Neuron (in vitro differentiated cells): ENCODE measurements around the gene MORC1.

ENCODE experiments used
- H2AFZ ChIP-seq: one replicate; pipeline ENCODE4 v1.6.1; 2013; ENCODE audit warnings: low read depth, mild to moderate bottlenecking, inconsistent platforms, low read length, moderate library complexity
- H3K27me3 ChIP-seq: one replicate; pipeline ENCODE4 v1.6.1; 2013; ENCODE audit warnings: low read length; ENCODE audit not compliant: insufficient read depth
- H3K36me3 ChIP-seq: one replicate; pipeline ENCODE4 v1.6.1; 2013; ENCODE audit warnings: low read length; ENCODE audit not compliant: insufficient read depth
- H3K4me1 ChIP-seq: one replicate; pipeline ENCODE4 v1.6.1; 2013; ENCODE audit warnings: low read length; ENCODE audit not compliant: insufficient read depth
- H3K4me3 ChIP-seq: 2 replicates; pipeline ENCODE4 v1.5.1; 2013; ENCODE audit warnings: mild to moderate bottlenecking, low read length, moderate library complexity
- H3K9me3 ChIP-seq: one replicate; pipeline ENCODE4 v1.6.1; 2013; ENCODE audit warnings: low read length

MORC1 gene

GRCh38 chr3:109035082-109035481 is 82.9 kb downstream of the MORC1 start:
- no peaks in the 10 kb centered on the region for H3K36me3 ChIP-seq
- H3K4me1 ChIP-seq, result no peaks in the 10 kb centered on the region
- H3K4me3 ChIP-seq, result no peak overlapping the region
- H3K9me3 ChIP-seq, result no peaks in the 10 kb centered on the region
- no peaks in the 10 kb centered on the region for H3K27me3 ChIP-seq
- H2AFZ ChIP-seq, result no peak overlapping the region

- no peak overlapping the region for H2AFZ ChIP-seq
- H3K27me3 ChIP-seq, result no peaks in the 10 kb centered on the region
- H3K4me3 ChIP-seq, result no peak overlapping the region
- no peaks in the 10 kb centered on the region for H3K36me3 ChIP-seq
- H3K9me3 ChIP-seq, result no peaks in the 10 kb centered on the region
- no peaks in the 10 kb centered on the region for H3K4me1 ChIP-seq
Observed at GRCh38 chr3:109033000-109033660, 84.8 kb downstream of the MORC1 start.

- H3K27me3 ChIP-seq, result no peaks in the 10 kb centered on the region
- H3K36me3 ChIP-seq, result no peaks in the 10 kb centered on the region
- no peaks in the 10 kb centered on the region for H3K9me3 ChIP-seq
- H2AFZ ChIP-seq, result no peak overlapping the region
- H3K4me1 ChIP-seq, result no peaks in the 10 kb centered on the region
- no peak overlapping the region for H3K4me3 ChIP-seq
Observed at GRCh38 chr3:109028753-109029152, 89.2 kb downstream of the MORC1 start.

- no peaks in the 10 kb centered on the region for H3K27me3 ChIP-seq
- H3K4me1 ChIP-seq, result no peaks in the 10 kb centered on the region
- no peaks in the 10 kb centered on the region for H3K36me3 ChIP-seq
- no peak overlapping the region for H3K4me3 ChIP-seq
- no peak overlapping the region for H2AFZ ChIP-seq
- no peaks in the 10 kb centered on the region for H3K9me3 ChIP-seq
Observed at GRCh38 chr3:109026821-109027220, 91.1 kb downstream of the MORC1 start.

GRCh38 chr3:109025896-109026295 is 92.0 kb downstream of the MORC1 start:
- H3K27me3 ChIP-seq, result no peaks in the 10 kb centered on the region
- H3K9me3 ChIP-seq, result no peaks in the 10 kb centered on the region
- H3K4me1 ChIP-seq, result no peaks in the 10 kb centered on the region
- H2AFZ ChIP-seq, result no peak overlapping the region
- no peaks in the 10 kb centered on the region for H3K36me3 ChIP-seq
- H3K4me3 ChIP-seq, result no peak overlapping the region

GRCh38 chr3:109023656-109024254 is 94.2 kb downstream of the MORC1 start:
- H3K4me3 ChIP-seq, result no peak overlapping the region
- no peak overlapping the region for H2AFZ ChIP-seq
- H3K36me3 ChIP-seq, result no peaks in the 10 kb centered on the region

GRCh38 chr3:109023167-109023566 is 94.8 kb downstream of the MORC1 start:
- H3K4me3 ChIP-seq, result no peak overlapping the region
- no peaks in the 10 kb centered on the region for H3K9me3 ChIP-seq
- no peaks in the 10 kb centered on the region for H3K36me3 ChIP-seq
- H2AFZ ChIP-seq, result no peak overlapping the region
- H3K27me3 ChIP-seq, result no peaks in the 10 kb centered on the region
- no peaks in the 10 kb centered on the region for H3K4me1 ChIP-seq

More at GRCh38 chr3:109023656-109024254, 94.2 kb downstream of the MORC1 start:
- H3K4me1 ChIP-seq, result no peaks in the 10 kb centered on the region
- no peaks in the 10 kb centered on the region for H3K27me3 ChIP-seq
- no peaks in the 10 kb centered on the region for H3K9me3 ChIP-seq

GRCh38 chr3:109021556-109021955 is 96.4 kb downstream of the MORC1 start:
- Histone ChIP-seq H3K27me3 (no peaks in the 10 kb centered on the region), H3K4me3 (no peak overlapping the region), H3K4me1 (no peaks in the 10 kb centered on the region), H2AFZ (no peak overlapping the region), H3K9me3 (no peaks in the 10 kb centered on the region), H3K36me3 (no peaks in the 10 kb centered on the region)

- Histone ChIP-seq H3K36me3 (no peaks in the 10 kb centered on the region), H3K9me3 (no peaks in the 10 kb centered on the region), H3K4me1 (no peaks in the 10 kb centered on the region), H2AFZ (no peak overlapping the region), H3K27me3 (no peaks in the 10 kb centered on the region), H3K4me3 (no peak overlapping the region)
Observed at GRCh38 chr3:109018828-109019227, 99.1 kb downstream of the MORC1 start.

GRCh38 chr3:109005443-109005842 is 112.5 kb downstream of the MORC1 start:
- no peaks in the 10 kb centered on the region for H3K4me1 ChIP-seq
- no peak overlapping the region for H3K4me3 ChIP-seq
- H3K36me3 ChIP-seq, result no peaks in the 10 kb centered on the region
- H3K9me3 ChIP-seq, result no peaks in the 10 kb centered on the region
- H2AFZ ChIP-seq, result no peak overlapping the region
- H3K27me3 ChIP-seq, result no peaks in the 10 kb centered on the region

GRCh38 chr3:108998436-108998835 is 119.5 kb downstream of the MORC1 start:
- Histone ChIP-seq H2AFZ (no peak overlapping the region), H3K4me1 (no peaks in the 10 kb centered on the region), H3K36me3 (no peaks in the 10 kb centered on the region), H3K27me3 (no peaks in the 10 kb centered on the region), H3K9me3 (no peaks in the 10 kb centered on the region), H3K4me3 (no peak overlapping the region)

- Histone ChIP-seq H3K9me3 (no peaks in the 10 kb centered on the region), H3K4me1 (no peaks in the 10 kb centered on the region)
Observed at GRCh38 chr3:108985844-108986243, 132.1 kb downstream of the MORC1 start.

GRCh38 chr3:108983051-108983450 is 134.9 kb downstream of the MORC1 start:
- Histone ChIP-seq H2AFZ (no peak overlapping the region), H3K4me1 (no peaks in the 10 kb centered on the region)

More at GRCh38 chr3:108985844-108986243, 132.1 kb downstream of the MORC1 start:
- H3K4me3 ChIP-seq, result no peak overlapping the region
- H3K36me3 ChIP-seq, result no peaks in the 10 kb centered on the region
- H3K27me3 ChIP-seq, result no peaks in the 10 kb centered on the region
- H2AFZ ChIP-seq, result no peak overlapping the region

GRCh38 chr3:108976058-108976457 is 141.9 kb downstream of the MORC1 start:
- Histone ChIP-seq H3K36me3 (no peaks in the 10 kb centered on the region), H3K4me1 (no peaks in the 10 kb centered on the region), H3K4me3 (no peak overlapping the region), H3K27me3 (no peaks in the 10 kb centered on the region), H2AFZ (no peak overlapping the region), H3K9me3 (no peaks in the 10 kb centered on the region)

More at GRCh38 chr3:108983051-108983450, 134.9 kb downstream of the MORC1 start:
- H3K4me3 ChIP-seq, result no peak overlapping the region
- H3K27me3 ChIP-seq, result no peaks in the 10 kb centered on the region
- no peaks in the 10 kb centered on the region for H3K9me3 ChIP-seq
- no peaks in the 10 kb centered on the region for H3K36me3 ChIP-seq
